Vein endothelial cell (primary cell): ENCODE measurements around the gene PPM1H. TPM values are rescaled to one million over a fixed set of nuclear protein-coding genes. Genes with fewer than 3 reads are reported as not detected.

Experiments used
- small RNA-seq: library from RNA; depleted of rRNA; stranded (forward); fragments of <200 nt; gene quantifications from one replicate; pipeline ENCODE3, GENCODE V24; 2012
- total RNA-seq: library from RNA; depleted of rRNA; stranded (reverse); fragments of >200 nt; gene quantifications from 2 replicates; pipeline ENCODE4 v1.2.3, GENCODE V29; 2012

PPM1H gene, protein sequence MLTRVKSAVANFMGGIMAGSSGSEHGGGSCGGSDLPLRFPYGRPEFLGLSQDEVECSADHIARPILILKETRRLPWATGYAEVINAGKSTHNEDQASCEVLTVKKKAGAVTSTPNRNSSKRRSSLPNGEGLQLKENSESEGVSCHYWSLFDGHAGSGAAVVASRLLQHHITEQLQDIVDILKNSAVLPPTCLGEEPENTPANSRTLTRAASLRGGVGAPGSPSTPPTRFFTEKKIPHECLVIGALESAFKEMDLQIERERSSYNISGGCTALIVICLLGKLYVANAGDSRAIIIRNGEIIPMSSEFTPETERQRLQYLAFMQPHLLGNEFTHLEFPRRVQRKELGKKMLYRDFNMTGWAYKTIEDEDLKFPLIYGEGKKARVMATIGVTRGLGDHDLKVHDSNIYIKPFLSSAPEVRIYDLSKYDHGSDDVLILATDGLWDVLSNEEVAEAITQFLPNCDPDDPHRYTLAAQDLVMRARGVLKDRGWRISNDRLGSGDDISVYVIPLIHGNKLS
- 2.3 and 4.3 TPM in 2 replicates for total RNA-seq

DNA sequence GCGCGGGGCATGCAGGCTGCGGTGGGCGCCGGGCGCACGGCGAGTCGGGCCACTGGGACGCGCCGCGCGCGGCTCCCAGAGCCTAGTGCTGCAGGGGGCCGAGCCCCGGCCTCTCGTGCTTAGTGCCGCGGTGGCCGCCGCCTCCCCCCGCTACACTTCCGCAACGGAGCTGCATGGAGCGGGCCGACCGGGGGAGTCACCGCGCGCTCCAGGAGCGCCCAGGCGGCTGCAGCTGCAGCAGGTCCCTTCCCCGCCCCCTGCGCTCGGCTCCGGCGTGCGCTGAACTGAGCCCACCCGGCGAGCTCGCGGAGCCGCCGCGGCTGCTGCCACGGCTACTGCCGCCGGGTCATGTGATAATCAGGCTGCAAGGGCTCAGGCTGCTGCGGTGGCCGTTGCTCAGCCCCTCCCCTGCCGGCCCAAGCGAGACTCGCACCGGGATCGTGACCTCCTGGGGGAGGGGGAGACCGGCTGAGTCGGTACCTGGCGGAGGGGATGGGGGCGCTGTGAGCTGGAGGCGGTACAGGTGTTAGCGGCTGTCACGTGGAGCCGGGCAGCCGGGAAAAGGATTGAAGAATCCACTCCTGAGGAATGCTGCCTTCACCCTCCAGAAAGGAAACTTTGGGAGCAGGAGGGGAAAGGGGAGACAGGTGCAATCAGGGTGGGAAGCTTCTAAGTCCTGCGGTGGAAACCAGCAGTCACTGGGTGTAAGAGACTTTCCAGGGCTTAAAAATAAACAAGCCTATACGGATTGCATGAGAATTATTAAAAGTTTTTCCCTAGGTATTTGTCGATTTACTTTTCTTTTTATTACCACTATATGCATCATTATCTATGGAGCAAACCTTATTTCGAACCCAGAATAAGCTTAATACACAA lies at the start of gene PPM1H:
Gene PPM1H (minus strand): TSS at position 352 of the 876 bp plus-strand sequence. CDS start 414 bp downstream, outside the sequence.

Small RNA genes lying within 50 kb of the gene (small RNA-seq; reads per million reads assigned to genes)
- gene MIRLET7I: 997 reads per million, percentile 100 among the genes with 10 or more reads in this experiment
- gene RF00019: not detected
- 3.8 reads per million, percentile 90 among the genes with 10 or more reads in this experiment for gene RNU1-83P

Other genes with a start within 250 kb of the PPM1H start
- not detected in 2 replicates for gene AVPR1A, start 216.1 kb upstream of the PPM1H start, total RNA-seq